Neural cell (in vitro differentiated cells): ENCODE measurements around the gene PTPRG. TPM values are rescaled to one million over a fixed set of nuclear protein-coding genes. Genes with fewer than 3 reads are reported as not detected.

ENCODE experiments used
- H2AFZ ChIP-seq: fragments of 200-600, 300-800 bp; sonication (generic), shearing (Covaris generic); 2 replicates; pipeline ENCODE4 v1.6.0; 2014; ENCODE audit warnings: low read depth, mild to moderate bottlenecking, antibody characterized with exemption, low read length, moderate library complexity
- H3F3A ChIP-seq: fragments of 200-600 bp; shearing (Covaris generic); 2 replicates; pipeline ENCODE4 v1.6.1; 2016; ENCODE audit warnings: mild to moderate bottlenecking, moderate library complexity, mixed read lengths, antibody characterized with exemption, low read length; ENCODE audit not compliant: insufficient read depth, poor library complexity, severe bottlenecking
- H3K27ac ChIP-seq: fragments of 200-600, 300-800 bp; sonication (generic), shearing (Covaris generic); 2 replicates; pipeline ENCODE4 v1.5.1; 2014; ENCODE audit warnings: mild to moderate bottlenecking, low read length, moderate library complexity
- H3K27me3 ChIP-seq: fragments of 300-800, 200-600 bp; sonication (generic), shearing (Covaris generic); 2 replicates; pipeline ENCODE4 v1.6.0; 2014; ENCODE audit warnings: mild to moderate bottlenecking, low read depth, low read length, moderate library complexity; ENCODE audit not compliant: insufficient read depth
- H3K36me3 ChIP-seq: fragments of 300-800, 200-600 bp; sonication (generic), shearing (Covaris generic); 2 replicates; pipeline ENCODE4 v1.5.1; 2014; ENCODE audit warnings: mild to moderate bottlenecking, antibody characterized with exemption, low read length, moderate library complexity; ENCODE audit not compliant: insufficient read depth
- H3K4me2 ChIP-seq: fragments of 300-800, 200-600 bp; sonication (generic), shearing (Covaris generic); 2 replicates; pipeline ENCODE4 v1.6.0; 2014; ENCODE audit warnings: mild to moderate bottlenecking, low read length
- H3K4me3 ChIP-seq: fragments of 300-800, 200-600 bp; sonication (generic), shearing (Covaris generic); 2 replicates; pipeline ENCODE4 v1.5.1; 2014; ENCODE audit warnings: mild to moderate bottlenecking, low read length, moderate library complexity
- H3K79me2 ChIP-seq: fragments of 200-600 bp; shearing (Covaris generic); replicated peaks from 2 replicates; pipeline ENCODE4 v1.6.0; 2014; ENCODE audit warnings: mild to moderate bottlenecking, low read length, moderate library complexity; ENCODE audit not compliant: insufficient read depth
- H3K9ac ChIP-seq: fragments of 300-800, 200-600 bp; sonication (generic), shearing (Covaris generic); 2 replicates; pipeline ENCODE4 v1.6.1; 2016; ENCODE audit warnings: mild to moderate bottlenecking, low read length, mixed read lengths
- H3K9me2 ChIP-seq: fragments of 200-600 bp; shearing (Covaris generic); 2 replicates; pipeline ENCODE4 v1.6.1; 2016; ENCODE audit warnings: mild to moderate bottlenecking, low read length, mixed read lengths; ENCODE audit not compliant: insufficient read depth
- H3K9me3 ChIP-seq: fragments of 200-600, 300-800 bp; sonication (generic), shearing (Covaris generic); 2 replicates; pipeline ENCODE4 v1.6.1; 2016; ENCODE audit warnings: mild to moderate bottlenecking, mixed run types, low read length, moderate library complexity, mixed read lengths
- H4K20me1 ChIP-seq: fragments of 200-600 bp; shearing (Covaris generic); 2 replicates; pipeline ENCODE4 v1.6.1; 2016; ENCODE audit warnings: mild to moderate bottlenecking, mixed run types; ENCODE audit not compliant: insufficient read depth
- CTCF ChIP-seq: fragments of 450-650 bp; IDR thresholded peaks from 2 replicates; pipeline ENCODE4 v1.5.1; 2014; ENCODE audit warnings: antibody characterized with exemption, mild to moderate bottlenecking, moderate library complexity; ENCODE audit not compliant: poor library complexity, severe bottlenecking
- EP300 ChIP-seq: fragments of 450-650 bp; conservative IDR thresholded peaks from 2 replicates; pipeline ENCODE4 v1.6.1; 2014; ENCODE audit warnings: antibody characterized with exemption, mild to moderate bottlenecking, moderate library complexity; ENCODE audit not compliant: poor library complexity, severe bottlenecking
- EZH2 ChIP-seq: fragments of 200-600, 300-800 bp; shearing (Covaris generic), sonication (generic); IDR thresholded peaks from 2 replicates; pipeline ENCODE4 v1.6.1; 2014; ENCODE audit warnings: antibody characterized with exemption, low read length, borderline replicate concordance, mild to moderate bottlenecking; ENCODE audit not compliant: insufficient read depth, poor library complexity, severe bottlenecking
- MXI1 ChIP-seq: fragments of 450-650 bp; conservative IDR thresholded peaks from 2 replicates; pipeline ENCODE4 v1.6.1; 2014; ENCODE audit warnings: antibody characterized with exemption, mild to moderate bottlenecking; ENCODE audit not compliant: poor library complexity, severe bottlenecking
- POLR2AphosphoS5 ChIP-seq: IDR thresholded peaks from 2 replicates; pipeline ENCODE4 v1.6.1; 2012
- RAD21 ChIP-seq: fragments of 450-650 bp; conservative IDR thresholded peaks from 2 replicates; pipeline ENCODE4 v1.6.1; 2014; ENCODE audit warnings: antibody characterized with exemption, mild to moderate bottlenecking, moderate library complexity
- REST ChIP-seq: IDR thresholded peaks from 2 replicates; pipeline ENCODE4 v1.6.1; 2012; ENCODE audit warnings: borderline replicate concordance
- SMC3 ChIP-seq: fragments of 450-650 bp; conservative IDR thresholded peaks from 2 replicates; pipeline ENCODE4 v1.6.1; 2014; ENCODE audit warnings: antibody characterized with exemption, mild to moderate bottlenecking, moderate library complexity; ENCODE audit not compliant: poor library complexity
- TAF1 ChIP-seq: IDR thresholded peaks from 2 replicates; pipeline ENCODE4 v1.6.1; 2012; ENCODE audit warnings: low read depth
- polyA plus RNA-seq: library from polyadenylated mRNA; depleted of rRNA; stranded (reverse); fragments of >200 nt; gene quantifications from 2 replicates; pipeline ENCODE4 v1.2.3, GENCODE V29; 2014

PTPRG gene
- polyA plus RNA-seq, 1 donor from 2014 or later: 33.1 TPM

- Histone ChIP-seq H3K79me2 (no peaks in the 10 kb centered on the region), H3K9me2 (no peaks in the 10 kb centered on the region), H3K27me3 (no peaks in the 10 kb centered on the region), H3K36me3 (no peaks in the 10 kb centered on the region), H3K9me3 (no peaks in the 10 kb centered on the region), H3K4me3 (no peak overlapping the region), H2AFZ (no peak overlapping the region), H4K20me1 (no peaks in the 10 kb centered on the region), H3K4me2 (no peak overlapping the region), H3K9ac (no peak overlapping the region), H3K27ac (no peak overlapping the region), H3F3A (no peaks in the 10 kb centered on the region)
- TF ChIP-seq REST: no peak
- no peak for TF ChIP-seq MXI1
- TF ChIP-seq EP300: no peak
- TF ChIP-seq TAF1: no peak
- TF ChIP-seq EZH2: no peak
- TF ChIP-seq POLR2AphosphoS5: no peak
- TF ChIP-seq RAD21: no peak
- no peak for TF ChIP-seq CTCF
- no peak for TF ChIP-seq SMC3
Measured at GRCh38 chr3:61537366-61537765, 24.0 kb upstream of the PTPRG start.

GRCh38 chr3:61538486-61538885 is 22.9 kb upstream of the PTPRG start:
- H3K4me3 ChIP-seq: no peak overlapping the region
- no peak overlapping the region for H3K27ac ChIP-seq
- no peak overlapping the region for H2AFZ ChIP-seq
- H3K4me2 ChIP-seq: no peak overlapping the region
- TF ChIP-seq TAF1 (no peak), SMC3 (no peak), EP300 (no peak), REST (no peak), RAD21 (no peak), MXI1 (no peak), CTCF (no peak), POLR2AphosphoS5 (no peak), EZH2 (no peak)
- H3K9ac ChIP-seq: no peak overlapping the region
- H3K9me2 ChIP-seq: no peaks in the 10 kb centered on the region
- no peaks in the 10 kb centered on the region for H4K20me1 ChIP-seq
- no peaks in the 10 kb centered on the region for H3K9me3 ChIP-seq
- H3K79me2 ChIP-seq: no peaks in the 10 kb centered on the region
- no peaks in the 10 kb centered on the region for H3K27me3 ChIP-seq
- H3F3A ChIP-seq: no peaks in the 10 kb centered on the region
- no peaks in the 10 kb centered on the region for H3K36me3 ChIP-seq
